HG03175 (cell line): Measurements from ENCODE around the gene EMC9.
"Not testable (repeated sequence)": the region's sequence is repeated elsewhere in the genome, so short reads cannot be mapped to it uniquely, and the experiment has no call there.

Source experiments
- ATAC-seq: cut with Tn5 transposase; IDR thresholded peaks from one replicate; pipeline ENCODE4 v1.9.1; 2021; ENCODE audit warnings: mild to moderate bottlenecking, moderate library complexity; ENCODE audit not compliant: unreplicated experiment

EMC9 gene

GRCh38 chr14:24110523-24110922, 30.9 kb downstream of the EMC9 start:
- no peak for ATAC-seq

DNA sequence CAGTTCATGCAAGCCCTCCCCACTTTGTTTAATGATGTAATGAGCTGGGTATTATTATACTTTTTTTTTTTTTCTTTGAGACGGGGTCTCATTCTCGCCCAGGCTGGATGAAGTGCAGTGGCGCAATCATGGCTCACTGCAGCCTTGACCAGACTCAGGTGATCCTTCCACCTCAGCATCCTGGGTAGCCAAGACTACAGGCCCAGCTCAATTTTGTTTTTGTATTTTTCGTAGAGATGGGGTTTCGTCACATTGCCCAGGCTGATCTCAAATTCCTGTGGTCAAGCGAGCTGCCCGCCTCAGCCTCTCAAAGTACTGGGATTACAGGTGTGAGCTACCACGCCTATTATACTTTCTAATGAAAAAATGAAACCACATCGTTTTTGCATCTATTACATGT, 31.3 kb downstream of the EMC9 start:
- no peak for ATAC-seq

GRCh38 chr14:24108336-24108874, 33.0 kb downstream of the EMC9 start:
- peak; percentile 47 for ATAC-seq

GRCh38 chr14:24106672-24107271, 34.6 kb downstream of the EMC9 start:
- ATAC-seq, result no peak

- not testable (repeated sequence) for ATAC-seq
These were observed 35.7 kb downstream of the EMC9 start for GRCh38 chr14:24105609-24106239.

GRCh38 chr14:24103451-24103850, 37.9 kb downstream of the EMC9 start:
- no peak for ATAC-seq

GRCh38 chr14:24102357-24103048, 38.9 kb downstream of the EMC9 start:
- ATAC-seq, result no peak

GRCh38 chr14:24100982-24101494, 40.4 kb downstream of the EMC9 start:
- ATAC-seq, result no peak

- ATAC-seq, result no peak
These were observed 41.0 kb downstream of the EMC9 start for GRCh38 chr14:24100197-24100981.

DNA sequence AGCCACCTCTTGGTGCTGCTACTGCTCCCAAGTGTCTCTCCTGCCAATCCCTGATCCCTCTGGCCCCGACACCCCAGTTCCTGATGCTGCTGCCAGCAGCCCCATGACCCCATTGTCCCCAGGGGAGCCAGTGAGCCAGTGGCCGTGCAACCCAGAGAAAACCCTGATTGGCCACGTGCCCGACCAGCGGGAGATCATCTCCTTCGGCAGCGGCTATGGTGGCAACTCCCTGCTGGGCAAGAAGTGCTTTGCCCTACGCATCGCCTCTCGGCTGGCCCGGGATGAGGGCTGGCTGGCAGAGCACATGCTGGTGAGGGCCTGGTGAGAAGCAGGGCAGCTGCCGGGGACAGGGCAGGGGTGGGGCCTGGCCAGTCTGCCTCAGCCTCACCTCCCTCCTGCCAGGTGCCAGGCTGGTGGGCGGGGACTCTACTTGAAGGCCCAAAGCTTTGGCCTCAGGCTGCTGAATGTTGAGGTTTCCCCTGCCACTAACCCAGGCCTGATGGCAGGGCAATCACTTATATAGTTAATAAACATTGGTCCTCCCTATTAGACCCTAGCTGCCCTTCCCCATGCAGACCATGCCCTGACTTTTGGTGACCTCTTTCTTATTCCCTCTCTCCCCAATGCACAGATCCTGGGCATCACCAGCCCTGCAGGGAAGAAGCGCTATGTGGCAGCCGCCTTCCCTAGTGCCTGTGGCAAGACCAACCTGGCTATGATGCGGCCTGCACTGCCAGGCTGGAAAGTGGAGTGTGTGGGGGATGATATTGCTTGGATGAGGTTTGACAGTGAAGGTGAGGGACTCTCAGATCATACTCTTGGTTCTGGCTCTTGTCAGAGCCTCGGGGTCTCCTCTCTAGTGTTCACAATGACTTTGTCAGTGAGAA, 42.2 kb downstream of the EMC9 start:
- ATAC-seq, result no peak

GRCh38 chr14:24098229-24098926, 43.0 kb downstream of the EMC9 start:
- no peak for ATAC-seq

DNA sequence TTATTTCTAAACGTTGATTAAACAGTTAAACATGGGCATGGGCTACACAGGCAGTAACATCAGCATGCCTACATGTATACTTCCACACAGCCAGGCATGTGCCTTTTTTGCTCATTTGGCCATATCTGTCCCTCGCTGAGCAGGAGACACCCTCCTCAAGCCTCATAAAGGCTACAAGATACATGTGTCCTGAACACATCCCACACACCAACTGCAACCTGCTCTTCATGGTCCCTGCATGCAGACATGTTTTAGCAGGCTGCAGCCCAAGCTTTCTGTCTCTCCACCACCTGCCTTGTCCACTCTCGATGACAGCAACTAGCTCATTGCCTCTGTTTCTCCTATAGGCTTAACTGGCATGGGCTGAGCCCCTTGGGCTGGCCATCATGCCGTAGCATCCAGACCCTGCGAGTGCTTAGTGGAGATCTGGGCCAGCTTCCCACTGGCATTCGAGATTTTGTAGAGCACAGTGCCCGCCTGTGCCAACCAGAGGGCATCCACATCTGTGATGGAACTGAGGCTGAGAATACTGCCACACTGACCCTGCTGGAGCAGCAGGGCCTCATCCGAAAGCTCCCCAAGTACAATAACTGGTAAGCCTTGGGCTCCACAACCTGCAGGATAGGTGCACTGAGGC, 44.7 kb downstream of the EMC9 start:
- no peak for ATAC-seq

GRCh38 chr14:24095271-24096068, 45.9 kb downstream of the EMC9 start:
- peak; percentile 65 for ATAC-seq

DNA sequence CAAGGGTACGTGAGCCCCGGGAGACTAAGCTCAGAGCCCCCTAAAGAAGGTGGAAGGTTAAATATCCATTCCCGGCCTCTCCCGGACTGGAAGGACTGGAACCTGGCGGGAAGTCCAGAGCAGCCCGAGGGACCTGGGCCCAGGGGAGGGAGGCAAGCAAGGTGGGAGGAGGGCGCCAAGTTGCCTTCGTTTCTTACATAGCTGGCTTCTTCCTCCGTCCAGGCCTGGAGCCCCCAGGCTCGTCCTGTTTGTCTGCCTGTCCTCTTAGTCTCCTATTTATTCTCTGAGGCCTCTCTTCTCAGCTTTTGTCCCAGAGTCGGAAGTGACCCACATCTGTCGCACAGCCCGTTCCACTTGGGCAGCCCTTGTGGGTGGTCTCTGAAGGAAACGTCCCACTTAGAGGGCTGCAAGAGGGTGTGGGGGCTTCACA, 46.5 kb downstream of the EMC9 start:
- no peak for ATAC-seq

GRCh38 chr14:24093901-24094840, 47.2 kb downstream of the EMC9 start, which contains the start of gene PCK2:
Gene PCK2, plus strand, starts transcription at chr14:24094311. Its CDS starts 95 bp downstream, at chr14:24094406.
- peak; percentile 48 for ATAC-seq

DNA sequence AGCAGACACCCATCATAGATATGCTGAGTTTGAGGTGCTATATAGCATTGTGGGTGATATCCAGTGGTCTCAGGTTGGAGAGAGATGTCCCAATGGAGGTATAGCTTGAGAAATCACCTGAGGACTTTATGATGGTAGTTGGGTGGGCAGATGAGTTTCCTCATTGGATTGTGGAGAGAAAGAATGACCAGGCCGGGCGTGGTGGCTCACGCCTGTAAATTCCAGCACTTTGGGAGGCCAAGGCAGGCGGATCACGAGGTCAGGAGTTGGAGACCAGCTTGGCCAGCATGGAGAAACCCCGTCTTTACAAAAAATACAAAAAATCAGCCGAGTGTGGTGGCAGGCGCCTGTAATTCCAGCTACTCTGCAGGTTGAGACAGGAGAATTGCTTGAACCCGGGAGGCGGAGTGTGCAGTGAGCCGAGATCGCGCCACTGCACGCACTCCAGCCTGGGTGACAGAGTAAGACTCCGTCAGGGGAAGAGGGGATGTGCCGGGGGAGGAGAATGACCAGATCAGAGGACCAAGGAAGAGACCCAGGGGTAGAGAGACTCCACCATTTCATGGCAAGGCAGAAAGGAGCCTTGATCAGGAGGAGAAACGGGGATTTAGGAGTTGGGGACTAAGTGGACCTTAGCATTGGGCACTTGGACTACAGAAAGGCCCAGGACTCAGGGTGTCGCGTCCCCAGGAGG, 48.0 kb downstream of the EMC9 start:
- no peak for ATAC-seq
